HG02870 (cell line): ENCODE results near the gene OTUB2.

Experiments
- ATAC-seq: cut with Tn5 transposase; IDR thresholded peaks from one replicate; pipeline ENCODE4 v1.9.1; 2021; ENCODE audit warnings: mild to moderate bottlenecking, moderate library complexity; ENCODE audit not compliant: unreplicated experiment

Gene OTUB2

DNA sequence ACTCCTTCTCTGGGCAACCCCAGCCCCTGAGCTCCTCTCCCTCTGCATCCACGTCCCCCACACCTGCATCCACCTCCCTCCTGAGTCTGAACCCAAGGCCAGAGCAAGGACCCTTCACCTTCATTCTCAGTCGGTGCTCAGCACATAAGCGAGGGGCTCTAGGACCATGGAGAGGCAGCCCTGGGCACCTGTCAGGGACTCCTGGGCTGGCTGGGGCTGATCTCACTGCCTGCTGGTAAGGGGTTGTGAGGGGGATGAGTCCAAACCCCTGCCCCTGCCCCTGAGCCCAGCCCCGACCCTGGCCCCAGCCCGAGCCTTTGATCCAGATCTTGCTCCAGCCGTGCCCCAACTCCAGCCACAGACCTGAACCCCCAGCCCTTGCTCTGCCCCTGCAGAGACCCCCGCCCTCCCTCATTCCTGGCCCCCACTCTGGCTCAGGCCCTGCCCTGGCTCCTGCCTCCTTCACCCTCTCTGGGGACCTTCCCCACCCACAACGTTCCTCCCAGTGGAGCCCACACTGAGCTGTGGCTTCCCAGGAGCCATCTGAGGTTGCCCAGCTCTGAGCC is 29.9 kb upstream of the OTUB2 start:
- no peak for ATAC-seq

DNA sequence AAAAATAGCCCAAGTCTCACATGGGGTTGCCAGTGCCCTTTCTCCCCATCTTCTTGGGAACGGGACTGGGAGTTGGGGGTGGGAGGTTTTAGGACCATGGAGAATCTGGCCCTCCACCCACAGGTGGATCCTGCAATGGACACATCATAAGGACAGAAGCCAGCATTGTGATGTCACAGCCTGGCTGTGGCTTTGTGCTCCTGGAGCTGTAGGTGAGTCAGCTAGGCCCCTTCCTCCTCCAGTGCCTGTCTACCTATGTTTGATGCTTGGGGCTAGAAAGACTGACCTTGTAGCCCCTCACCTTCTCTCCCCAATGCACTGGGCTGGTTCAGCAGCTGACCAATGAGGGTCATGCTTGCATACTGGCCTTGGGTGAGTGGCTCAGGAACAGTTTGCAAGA is 29.1 kb upstream of the OTUB2 start, which contains the start of gene CCDC197:
Gene CCDC197, plus strand, starts transcription at position 220 of the 400 bp plus-strand sequence. CDS start 831 bp downstream, outside the sequence.
- no peak for ATAC-seq

DNA sequence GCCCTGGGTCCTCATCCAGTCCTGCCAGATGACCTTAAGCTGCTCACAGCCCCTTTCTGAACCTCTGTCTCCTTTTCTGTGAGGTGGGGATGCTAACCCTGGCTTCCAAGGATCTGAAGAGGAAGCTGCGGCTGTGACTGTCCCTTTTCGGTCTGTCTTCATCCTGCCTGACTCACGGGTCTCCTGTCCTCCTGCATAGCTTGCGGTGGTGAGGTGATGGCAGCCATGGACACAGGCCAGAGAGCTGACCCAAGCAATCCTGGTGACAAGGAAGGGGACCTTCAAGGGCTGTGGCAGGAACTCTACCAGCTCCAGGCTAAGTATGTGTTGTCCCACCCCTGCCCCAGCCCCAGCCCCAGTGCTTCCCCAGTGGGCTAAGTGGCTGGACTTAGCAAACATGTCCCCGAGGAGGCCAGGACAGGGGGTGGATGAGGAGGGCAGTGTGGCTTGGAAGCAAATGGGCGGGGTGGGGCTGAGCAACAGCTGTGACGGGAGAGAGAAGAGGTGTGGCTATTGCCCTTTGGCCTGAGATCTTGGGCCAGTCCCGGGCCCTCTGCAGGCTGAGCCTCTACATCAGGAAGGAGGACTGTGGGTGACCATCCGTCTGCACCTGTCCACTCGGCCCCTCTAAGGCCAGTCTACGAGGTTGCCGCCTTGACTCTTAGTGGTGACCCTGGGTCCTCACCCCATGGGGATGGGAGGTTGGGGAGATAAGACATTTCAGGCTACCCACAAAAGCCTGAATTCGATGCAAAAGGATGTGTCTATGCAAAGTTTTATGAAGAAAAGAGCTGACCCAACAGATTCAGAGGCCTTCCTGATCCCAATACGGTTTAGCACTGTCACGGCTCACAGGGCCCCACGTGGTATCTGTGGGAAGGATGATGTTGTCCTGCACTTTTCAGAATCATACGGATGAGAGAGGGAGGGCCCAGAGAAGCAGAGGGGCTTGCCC is 27.9 kb upstream of the OTUB2 start:
- ATAC-seq: no peak

DNA sequence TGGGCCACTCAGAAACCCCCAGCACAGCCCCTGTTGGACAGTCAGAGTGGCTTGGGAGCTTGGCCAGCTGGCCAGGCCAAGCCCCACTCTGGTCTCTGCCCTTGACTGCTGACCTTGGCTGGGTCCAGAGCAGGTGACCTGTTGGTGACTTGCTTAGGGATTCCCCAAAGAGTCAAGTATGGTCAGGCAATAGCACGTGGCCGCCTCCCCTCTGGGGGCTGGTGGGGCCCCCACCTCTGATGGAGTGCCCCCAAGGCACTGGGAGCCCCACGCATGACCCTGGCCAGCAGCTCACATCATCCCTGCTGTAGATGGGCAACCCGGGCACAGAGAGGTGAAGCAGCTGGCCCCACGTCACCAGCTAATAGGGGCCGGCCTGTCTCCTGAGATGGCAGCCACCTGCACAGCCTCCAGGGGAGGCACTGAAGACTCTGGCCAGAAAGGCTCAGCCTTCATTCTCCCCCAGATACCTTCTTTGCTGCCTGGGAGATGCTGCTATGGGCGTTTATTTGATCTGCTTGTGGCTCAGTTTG is 27.2 kb upstream of the OTUB2 start:
- ATAC-seq: no peak

DNA sequence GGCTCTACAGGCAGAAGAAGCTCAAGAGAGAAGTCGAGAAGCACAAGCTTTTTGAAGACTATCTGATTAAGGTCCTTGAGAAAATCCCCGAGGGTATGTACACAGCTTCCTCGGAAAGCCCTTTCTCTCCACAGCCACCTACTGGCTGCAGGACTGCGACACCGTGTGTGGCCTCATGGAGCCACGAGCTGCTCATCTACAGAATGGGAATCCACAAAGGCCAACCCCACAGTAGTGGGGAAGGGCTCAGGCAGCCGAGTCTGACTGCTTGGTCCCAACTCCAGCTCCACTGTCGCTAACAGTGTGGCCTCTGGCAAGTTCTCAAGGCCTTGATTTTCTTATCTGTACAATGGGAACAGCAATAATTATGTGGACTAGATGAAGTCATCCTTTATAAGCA is 26.6 kb upstream of the OTUB2 start:
- ATAC-seq: no peak

DNA sequence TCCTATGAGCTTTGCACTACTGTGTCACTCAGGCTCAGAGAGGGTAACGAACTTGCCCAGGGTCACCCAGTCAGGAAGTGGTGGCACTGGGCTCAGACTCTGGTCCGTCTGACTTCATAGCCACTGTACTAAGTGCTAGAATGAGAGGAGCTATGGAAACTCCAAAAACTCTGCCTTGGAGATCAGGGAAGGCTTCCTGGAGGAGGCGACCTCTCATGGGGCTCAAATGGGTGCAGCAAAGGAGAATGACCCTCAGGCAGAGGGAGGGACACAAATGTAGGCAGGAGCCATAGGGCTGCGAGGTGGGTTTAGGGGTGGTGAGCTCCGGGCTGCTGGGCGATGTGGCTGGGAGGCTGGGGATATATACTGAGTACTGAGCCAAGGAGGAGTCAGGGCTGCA is 25.9 kb upstream of the OTUB2 start:
- no peak for ATAC-seq

DNA sequence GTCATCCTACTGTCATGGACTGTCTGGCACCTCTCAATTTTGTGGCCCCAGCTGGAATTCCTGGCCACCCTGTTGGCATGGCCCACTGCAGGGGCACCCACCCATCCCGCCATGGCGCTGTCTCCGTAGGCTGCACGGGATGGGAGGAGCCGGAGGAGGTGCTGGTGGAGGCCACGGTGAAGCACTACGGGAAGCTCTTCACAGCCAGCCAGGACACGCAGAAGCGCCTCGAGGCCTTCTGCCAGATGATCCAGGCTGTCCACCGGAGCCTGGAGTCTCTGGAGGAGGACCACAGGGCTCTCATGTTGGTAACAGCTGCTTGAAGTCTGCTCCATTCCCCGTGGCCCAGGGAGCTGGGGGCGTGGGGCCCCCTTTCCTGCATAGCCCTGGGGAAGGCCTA is 25.1 kb upstream of the OTUB2 start:
- no peak for ATAC-seq

DNA sequence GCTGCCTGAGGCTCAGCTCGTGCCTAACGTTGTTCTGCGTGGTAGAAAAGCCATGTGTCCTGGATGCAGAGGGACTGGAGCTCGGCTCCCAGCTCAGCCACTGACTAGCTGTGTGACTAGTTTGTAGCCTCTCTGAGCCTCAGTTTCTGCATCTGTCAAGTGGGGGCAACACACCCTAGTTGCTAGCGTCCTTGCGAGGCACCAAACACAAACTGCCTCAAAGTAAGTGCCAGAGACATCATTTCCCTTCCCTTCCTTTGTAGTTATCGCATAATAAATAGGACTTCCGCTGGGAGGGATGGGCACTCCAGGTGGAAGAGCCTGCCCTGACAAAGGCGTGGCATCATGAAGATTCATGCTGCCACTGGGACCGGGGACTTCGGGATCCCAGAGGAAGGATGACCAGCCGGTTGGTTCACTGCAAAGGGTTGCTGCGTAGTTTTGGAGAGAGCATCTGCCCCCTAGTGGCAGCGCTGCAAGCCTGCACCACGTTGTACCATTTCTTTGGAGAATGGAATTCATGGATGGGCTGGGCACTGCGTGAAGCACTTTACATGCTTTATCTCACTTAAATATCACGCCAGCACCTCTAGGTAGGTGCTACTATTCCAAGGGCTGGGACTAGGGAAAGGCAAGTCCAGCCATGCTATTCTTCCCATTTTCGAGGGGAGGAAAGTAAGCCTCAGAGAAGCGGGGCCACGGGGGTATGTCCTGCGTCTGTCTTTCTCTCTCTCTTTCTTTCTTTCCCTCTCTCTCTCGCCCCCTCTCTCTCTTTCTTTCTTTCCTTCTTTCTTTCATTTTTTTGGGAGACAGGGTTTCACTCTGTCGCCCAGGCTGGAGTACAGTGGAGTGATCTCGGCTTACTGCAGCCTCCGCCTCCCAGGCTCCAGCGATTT is 24.4 kb upstream of the OTUB2 start:
- peak; percentile 61 for ATAC-seq

DNA sequence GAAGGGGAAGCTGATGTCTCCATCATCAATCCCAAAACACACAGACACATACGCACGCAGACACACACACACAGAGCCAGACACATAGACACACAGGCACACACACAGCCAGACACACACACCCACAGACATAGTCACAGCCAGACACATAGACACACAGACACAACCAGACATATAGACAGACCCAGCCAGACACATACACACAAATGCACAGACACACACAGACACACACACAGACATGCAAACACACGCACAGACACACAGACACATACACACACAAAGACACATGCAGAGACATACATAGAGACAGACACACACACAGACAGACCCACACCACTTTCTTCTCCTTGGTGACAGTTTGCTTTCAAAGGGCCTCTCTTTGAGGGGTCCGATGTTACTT is 22.7 kb upstream of the OTUB2 start:
- no peak for ATAC-seq

DNA sequence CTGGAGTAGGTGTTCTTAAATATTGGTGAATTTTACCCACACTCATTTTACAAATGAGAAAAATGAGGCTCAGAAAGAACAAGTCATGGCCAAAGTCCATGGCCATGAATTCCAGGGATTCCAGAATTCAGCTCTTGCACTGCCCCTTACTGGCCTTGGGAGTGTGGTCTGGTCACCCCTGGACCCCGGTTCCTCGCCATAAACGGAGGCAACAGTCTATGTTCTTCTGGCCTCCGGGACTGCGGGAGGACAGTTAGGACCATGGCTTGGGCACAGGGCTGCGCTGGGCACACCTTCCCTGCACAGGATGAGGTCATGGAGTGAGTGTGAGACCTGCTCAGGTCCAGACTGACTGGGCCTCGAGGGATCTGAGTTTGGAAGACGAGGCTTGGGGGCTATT is 22.1 kb upstream of the OTUB2 start:
- ATAC-seq: no peak

DNA sequence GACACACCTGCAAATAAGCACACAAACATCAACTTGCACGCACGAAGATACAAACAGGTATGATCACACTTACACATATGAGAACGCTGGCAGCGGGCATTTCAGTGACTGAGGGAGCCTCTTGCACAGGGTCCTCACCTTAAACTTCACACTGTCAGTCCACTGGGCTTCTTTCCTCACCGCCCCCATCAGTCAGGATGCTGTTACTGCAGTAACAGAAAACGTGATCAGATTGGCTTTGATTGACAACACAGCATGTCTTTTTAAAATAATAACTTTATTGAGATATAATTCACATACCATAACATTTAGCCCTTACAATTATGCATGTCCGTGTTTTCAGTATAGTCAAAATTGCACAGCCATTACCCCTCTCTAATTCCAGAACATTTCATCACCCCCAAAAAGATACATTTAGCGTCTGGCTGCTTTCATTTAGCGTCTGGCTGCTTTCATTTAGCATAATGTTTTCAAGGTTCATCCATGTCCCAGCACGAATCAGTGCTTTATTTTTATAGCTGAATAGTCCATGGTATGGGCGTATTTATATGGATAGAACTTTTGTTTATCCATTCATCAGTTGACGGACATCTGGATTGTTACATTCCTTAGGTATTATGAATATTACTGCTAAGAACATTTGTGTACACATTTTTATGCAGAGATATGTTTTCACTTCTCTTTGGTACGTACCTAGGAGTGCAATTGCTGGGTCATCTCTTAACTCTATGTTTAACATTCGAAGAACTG is 20.6 kb upstream of the OTUB2 start:
- no peak for ATAC-seq

DNA sequence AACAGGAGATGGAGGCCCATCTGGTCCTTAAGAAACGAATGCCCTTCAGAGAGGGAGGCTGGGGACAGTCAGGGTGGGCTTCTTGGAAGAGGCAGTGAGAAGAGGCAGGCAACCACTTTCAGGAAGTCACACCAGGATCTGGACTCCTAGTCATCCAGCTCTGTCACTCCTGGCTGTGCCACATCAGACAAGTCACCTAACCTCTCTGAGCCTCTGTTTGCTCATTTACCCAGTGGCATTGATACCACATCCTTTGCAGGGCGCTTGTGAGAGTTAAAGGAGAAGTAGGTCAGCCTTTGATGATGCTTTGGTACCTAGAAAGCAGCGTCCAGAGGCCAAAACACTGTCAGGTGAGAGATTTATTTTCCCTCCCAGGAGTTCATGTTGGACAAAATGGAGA is 17.9 kb upstream of the OTUB2 start:
- ATAC-seq: no peak

DNA sequence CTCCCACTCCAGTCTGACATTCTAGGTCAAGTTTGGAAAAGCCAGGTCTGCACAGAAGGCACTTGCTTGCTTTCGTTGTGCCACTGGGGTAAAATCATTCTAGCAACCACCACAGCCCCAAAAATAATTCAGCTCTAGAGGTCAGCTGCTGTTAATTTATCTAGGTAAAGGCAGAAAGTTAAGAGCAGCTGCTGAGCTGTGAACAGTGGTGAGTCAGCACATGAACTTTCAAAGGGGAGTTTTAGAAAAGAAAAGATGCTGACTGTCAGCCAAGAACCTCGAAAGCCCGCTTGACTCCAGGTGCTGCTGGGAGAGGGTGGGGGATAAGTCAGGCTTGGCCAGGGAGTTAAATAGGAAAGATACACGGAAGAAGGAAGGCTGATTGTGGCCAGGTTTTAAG is 16.4 kb upstream of the OTUB2 start:
- ATAC-seq: peak; percentile 76

DNA sequence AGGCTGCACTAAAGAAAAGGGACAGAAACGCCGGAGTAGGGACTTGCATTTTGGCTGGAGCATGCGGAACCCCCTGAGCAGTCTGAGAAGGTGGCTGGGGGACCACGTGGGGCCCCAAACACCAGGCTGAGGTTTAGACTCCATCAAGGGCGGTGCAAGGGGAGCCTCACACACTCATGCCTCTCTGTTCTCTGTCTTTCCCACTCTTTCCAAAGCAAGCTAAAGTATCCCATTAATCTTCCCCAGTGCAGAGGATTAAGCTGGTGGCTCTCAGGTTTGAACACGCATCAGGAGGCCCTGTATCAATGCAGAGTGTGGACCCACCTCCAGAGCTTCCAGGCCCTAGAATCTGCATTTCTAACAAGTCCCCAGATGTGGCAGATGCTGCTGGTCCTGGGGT is 15.5 kb upstream of the OTUB2 start:
- ATAC-seq: no peak

DNA sequence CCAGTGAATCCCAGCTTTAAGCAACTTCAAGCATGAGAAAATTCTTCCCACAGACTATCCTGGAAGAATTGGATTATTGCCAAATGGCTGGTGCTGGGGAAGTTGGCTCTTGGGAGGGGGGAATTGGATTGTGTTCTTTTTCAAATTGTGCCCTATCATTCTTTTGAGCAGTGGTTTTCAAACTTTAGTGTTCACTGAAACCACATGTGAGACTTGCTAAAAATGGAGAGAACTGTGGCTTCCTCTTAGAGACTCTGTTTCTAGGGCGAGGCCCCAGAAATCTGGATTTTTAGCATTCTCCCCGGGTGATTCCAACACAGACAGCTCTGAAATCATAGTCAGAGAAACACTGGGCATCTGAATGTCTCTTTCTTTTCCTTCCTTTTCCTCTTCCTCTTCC is 14.3 kb upstream of the OTUB2 start:
- peak; percentile 37 for ATAC-seq

DNA sequence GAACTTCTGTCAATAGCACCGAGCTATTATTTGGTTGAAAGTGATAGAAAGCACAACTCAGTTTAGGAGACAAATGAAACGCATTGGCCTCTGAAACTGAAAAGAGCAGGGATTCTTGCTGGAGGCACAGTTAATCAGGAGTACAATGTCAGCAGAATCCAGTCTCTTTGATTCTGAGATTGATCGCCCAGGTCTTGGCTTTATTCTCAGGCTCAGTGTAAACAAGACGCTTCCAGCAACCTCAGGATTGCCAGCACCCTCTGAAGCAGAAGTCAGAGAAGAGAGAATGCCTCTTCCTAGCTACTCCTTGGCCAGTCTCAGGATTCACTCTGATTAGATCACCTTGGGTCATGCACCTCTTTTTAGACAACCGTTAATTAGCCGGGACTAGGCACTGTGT is 11.8 kb upstream of the OTUB2 start:
- no peak for ATAC-seq

DNA sequence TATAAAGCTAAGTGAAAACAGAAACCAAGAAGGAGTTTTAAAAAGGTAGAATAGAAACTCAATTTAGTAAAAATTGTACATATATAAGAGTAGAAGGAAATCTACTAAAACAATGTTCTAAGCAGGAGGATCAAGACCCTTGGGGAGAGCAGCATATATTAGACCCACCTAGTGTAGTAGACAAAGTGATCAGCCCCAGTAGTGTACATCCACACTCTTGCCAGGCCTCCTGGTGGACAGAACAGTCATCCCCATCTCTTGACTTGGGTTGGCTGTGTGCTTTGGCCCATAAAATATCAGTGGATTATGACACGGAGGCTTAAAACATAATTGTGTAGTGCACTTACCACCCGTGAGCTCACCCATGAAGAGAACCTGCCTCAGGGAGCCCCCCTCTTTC is 10.9 kb upstream of the OTUB2 start:
- no peak for ATAC-seq

DNA sequence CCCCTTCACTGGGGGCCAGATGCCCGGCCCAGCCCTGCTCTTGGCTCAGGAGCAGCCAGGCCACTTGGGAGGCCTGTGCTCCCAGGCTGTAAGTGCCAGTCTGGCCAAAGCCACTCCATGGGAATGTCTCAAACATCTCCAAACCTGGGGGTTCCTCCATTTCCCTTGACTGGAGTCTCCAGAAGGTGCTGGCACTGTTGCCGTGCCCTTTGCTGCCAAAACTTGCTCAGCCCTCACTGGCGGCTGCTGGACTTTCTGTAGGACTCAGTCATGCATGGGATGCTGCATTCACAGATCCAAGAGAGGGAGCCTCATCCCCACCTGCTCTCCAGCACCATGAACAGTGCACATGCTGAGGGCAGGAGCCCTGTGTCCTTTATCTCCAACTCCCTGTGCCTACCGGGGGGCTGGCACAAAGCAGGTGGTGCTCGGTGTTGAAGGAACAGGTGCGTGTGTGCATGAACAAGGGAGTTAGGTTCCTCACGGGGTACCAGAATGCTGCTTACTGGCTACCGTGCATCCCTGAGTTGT is 9.6 kb upstream of the OTUB2 start:
- ATAC-seq: no peak

DNA sequence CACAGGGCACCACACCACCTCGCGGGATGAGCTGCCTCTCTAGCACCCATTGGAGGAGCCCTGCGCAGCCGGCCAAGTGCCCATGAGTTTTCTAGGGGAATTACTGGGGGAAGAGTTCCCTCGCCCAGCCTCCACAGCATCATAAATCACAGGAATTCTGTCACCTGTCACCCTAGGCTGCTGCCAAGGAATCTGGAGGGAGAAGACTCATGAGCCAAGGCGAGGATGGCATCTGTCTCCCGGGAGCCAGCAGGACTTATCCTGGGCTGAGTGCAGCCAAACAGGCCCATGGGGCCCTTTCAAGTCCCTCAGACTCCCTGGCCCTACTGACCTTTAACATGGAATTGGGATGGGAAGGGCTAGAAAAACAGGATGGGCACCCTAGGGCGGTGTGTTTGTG is 7.8 kb upstream of the OTUB2 start:
- no peak for ATAC-seq

DNA sequence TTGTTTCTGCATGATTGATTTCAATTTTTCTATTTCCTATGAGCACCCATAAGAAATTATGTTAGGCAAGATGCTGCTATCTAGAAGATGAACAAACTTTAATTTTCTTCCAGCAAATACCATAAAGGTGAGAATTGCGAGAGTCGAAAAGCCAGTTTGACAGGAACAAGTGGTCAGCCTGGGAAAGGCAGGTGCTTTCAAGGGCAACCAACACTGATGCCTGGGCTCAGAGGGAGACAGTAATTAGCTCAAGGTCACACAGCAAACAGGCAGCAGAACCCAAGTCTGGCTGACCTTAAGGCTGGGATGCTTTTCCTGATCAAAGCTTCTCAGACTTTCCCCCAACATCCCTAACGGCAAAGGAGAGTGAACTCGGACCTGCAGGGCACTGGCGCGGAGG is 6.8 kb upstream of the OTUB2 start:
- ATAC-seq: no peak
